GM21390 (cell line): ENCODE results near the gene CCDC92.
"Not testable (repeated sequence)": the region's sequence is repeated elsewhere in the genome, so short reads cannot be mapped to it uniquely, and the experiment has no call there.

Source experiments
- ATAC-seq: cut with Tn5 transposase; IDR thresholded peaks from one replicate; pipeline ENCODE4 v1.9.1; 2021; ENCODE audit not compliant: unreplicated experiment

CCDC92 gene

GRCh38 chr12:123950476-123951349, 21.9 kb downstream of the CCDC92 start:
- no peak for ATAC-seq

GRCh38 chr12:123949770-123950165, 22.9 kb downstream of the CCDC92 start:
- no peak for ATAC-seq

GRCh38 chr12:123948796-123949769, 23.5 kb downstream of the CCDC92 start:
- no peak for ATAC-seq

- ATAC-seq, result no peak
Observed at GRCh38 chr12:123948401-123948795, 24.2 kb downstream of the CCDC92 start.

GRCh38 chr12:123947531-123947930, 25.1 kb downstream of the CCDC92 start:
- ATAC-seq, result not testable (repeated sequence)

- not testable (repeated sequence) for ATAC-seq
Observed at GRCh38 chr12:123946516-123947505, 25.8 kb downstream of the CCDC92 start.

GRCh38 chr12:123946152-123946515, 26.5 kb downstream of the CCDC92 start:
- no peak for ATAC-seq

GRCh38 chr12:123945287-123946151, 27.1 kb downstream of the CCDC92 start:
- ATAC-seq, result no peak

- no peak for ATAC-seq
Observed at GRCh38 chr12:123944696-123945095, 27.9 kb downstream of the CCDC92 start.

- ATAC-seq, result no peak
Observed at GRCh38 chr12:123943816-123944215, 28.8 kb downstream of the CCDC92 start.

GRCh38 chr12:123942911-123943648, 29.6 kb downstream of the CCDC92 start:
- no peak for ATAC-seq

- no peak for ATAC-seq
Observed at GRCh38 chr12:123942238-123942653, 30.4 kb downstream of the CCDC92 start.

- no peak for ATAC-seq
Observed at GRCh38 chr12:123941624-123942237, 30.9 kb downstream of the CCDC92 start.

GRCh38 chr12:123941000-123941399, 31.6 kb downstream of the CCDC92 start:
- ATAC-seq, result no peak

GRCh38 chr12:123940627-123940966, 32.0 kb downstream of the CCDC92 start:
- ATAC-seq, result no peak

- ATAC-seq, result no peak
Observed at GRCh38 chr12:123939716-123940626, 32.7 kb downstream of the CCDC92 start.

- no peak for ATAC-seq
Observed at GRCh38 chr12:123938679-123939480, 33.8 kb downstream of the CCDC92 start.
